DOHH2 (cell line): Measurements from ENCODE around the gene CPLX1.

ENCODE experiments used
- EZH2phosphoT487 ChIP-seq: fragments of 200-600 bp; sonication (generic); IDR thresholded peaks from 2 replicates; pipeline ENCODE4 v1.6.1; 2017; ENCODE audit warnings: borderline replicate concordance, mild to moderate bottlenecking, antibody characterized with exemption, low read length, moderate library complexity, mixed read lengths
- TF ChIP-seq, protein P1 (sequence below): fragments of 200-600 bp; sonication (generic); IDR thresholded peaks from one replicate; pipeline ENCODE4 v1.5.1; 2014; ENCODE audit warnings: antibody characterized with exemption, mild to moderate bottlenecking, low read depth, low read length; ENCODE audit not compliant: poor library complexity, severe bottlenecking

DNA sequence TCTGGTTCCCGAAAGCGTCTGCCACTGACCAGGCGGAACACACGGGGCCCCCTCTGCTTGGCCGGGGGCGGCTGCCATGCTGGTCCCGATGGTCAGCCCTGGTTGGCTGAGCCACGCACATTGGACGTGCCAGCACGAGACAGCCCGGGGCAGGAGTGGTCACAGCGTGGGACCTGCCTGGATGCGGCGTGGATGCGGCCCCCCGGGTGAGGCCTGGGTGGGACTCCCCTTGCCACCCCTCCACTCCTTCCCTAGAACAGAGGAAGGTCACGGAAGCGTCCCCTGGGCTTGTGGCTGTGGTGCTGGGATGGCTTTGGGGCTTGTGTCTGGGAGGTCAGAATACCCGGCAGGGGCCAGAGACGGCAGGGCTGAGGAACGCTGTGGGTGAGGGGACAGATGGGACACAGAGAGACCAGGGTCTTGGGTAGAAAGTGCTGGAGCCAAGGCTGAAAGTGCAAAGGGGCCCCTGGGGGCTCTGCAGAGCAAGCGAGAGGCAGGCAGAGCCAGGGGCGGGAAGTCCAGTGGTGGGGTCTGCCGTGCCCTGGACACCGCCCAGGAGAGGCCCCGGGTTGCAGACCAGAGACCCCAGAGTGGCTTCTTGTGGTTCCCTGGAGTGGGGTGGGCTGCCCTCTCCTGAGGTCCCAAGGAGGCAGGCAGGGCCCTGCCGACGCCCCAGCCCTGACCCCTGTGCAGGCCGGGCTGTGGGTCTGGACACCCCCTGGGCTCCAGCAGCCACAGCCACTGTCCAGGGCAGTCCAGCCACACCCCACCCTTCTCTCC lies 8.6 kb upstream of the CPLX1 start:
- TF ChIP-seq, protein P1, sequence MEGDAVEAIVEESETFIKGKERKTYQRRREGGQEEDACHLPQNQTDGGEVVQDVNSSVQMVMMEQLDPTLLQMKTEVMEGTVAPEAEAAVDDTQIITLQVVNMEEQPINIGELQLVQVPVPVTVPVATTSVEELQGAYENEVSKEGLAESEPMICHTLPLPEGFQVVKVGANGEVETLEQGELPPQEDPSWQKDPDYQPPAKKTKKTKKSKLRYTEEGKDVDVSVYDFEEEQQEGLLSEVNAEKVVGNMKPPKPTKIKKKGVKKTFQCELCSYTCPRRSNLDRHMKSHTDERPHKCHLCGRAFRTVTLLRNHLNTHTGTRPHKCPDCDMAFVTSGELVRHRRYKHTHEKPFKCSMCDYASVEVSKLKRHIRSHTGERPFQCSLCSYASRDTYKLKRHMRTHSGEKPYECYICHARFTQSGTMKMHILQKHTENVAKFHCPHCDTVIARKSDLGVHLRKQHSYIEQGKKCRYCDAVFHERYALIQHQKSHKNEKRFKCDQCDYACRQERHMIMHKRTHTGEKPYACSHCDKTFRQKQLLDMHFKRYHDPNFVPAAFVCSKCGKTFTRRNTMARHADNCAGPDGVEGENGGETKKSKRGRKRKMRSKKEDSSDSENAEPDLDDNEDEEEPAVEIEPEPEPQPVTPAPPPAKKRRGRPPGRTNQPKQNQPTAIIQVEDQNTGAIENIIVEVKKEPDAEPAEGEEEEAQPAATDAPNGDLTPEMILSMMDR, result no peak
- TF ChIP-seq EZH2phosphoT487, result no peak
